Transverse colon (tissue), 4 donors: ENCODE data around the gene ESYT2. TPM values are rescaled to one million over a fixed set of nuclear protein-coding genes. Genes with fewer than 3 reads are reported as not detected.

Experiments used
- DNase-seq: peaks from one replicate; pipeline ENCODE4 v3.0.0-alpha.2; 2019
- H3K27ac ChIP-seq, 4 donors: fragments of 200-600 bp; sonication (generic); 2 replicates each; pipeline ENCODE4 v1.5.1; 2016 to 2018; ENCODE audit warnings: inconsistent platforms in 4 of 4
- H3K27me3 ChIP-seq: fragments of 200-600 bp; sonication (generic); 2 replicates; pipeline ENCODE4 v1.5.1; 2017; ENCODE audit warnings: inconsistent platforms
- H3K36me3 ChIP-seq, 4 donors: fragments of 200-600 bp; sonication (generic); 2 replicates each; pipeline ENCODE4 v1.5.1; 2017 to 2019; ENCODE audit warnings: inconsistent platforms in 4 of 4
- H3K4me1 ChIP-seq, 4 donors: fragments of 200-600 bp; sonication (generic); 2 replicates each; pipeline ENCODE4 v1.5.1; 2017 to 2020; ENCODE audit warnings: inconsistent platforms in 4 of 4
- H3K4me3 ChIP-seq, 4 donors: fragments of 200-600 bp; sonication (generic); 1 replicate in 1 of 4; 2 replicates in 3 of 4; pipeline versions ENCODE4 v1.5.1 to v1.6.1; 2017 to 2019; ENCODE audit warnings: inconsistent platforms in 4 of 4
- H3K9me3 ChIP-seq, 2 donors: fragments of 200-600 bp; sonication (generic); 2 replicates each; pipeline ENCODE4 v1.5.1; 2017 to 2019; ENCODE audit warnings: inconsistent platforms in 2 of 2
- EP300 ChIP-seq: sonication (generic); formaldehyde crosslinking; IDR thresholded peaks from one replicate; pipeline ENCODE4 v1.6.1; 2017; ENCODE audit warnings: antibody characterized with exemption, low read depth
- POLR2A ChIP-seq: fragments of 450-650 bp; IDR thresholded peaks from one replicate; pipeline ENCODE4 v1.6.1; 2016; ENCODE audit warnings: antibody characterized with exemption, mild to moderate bottlenecking, moderate library complexity
- POLR2AphosphoS5 ChIP-seq, 3 donors: sonication (generic); formaldehyde crosslinking; IDR thresholded peaks; one replicate each; pipeline ENCODE4 v1.6.1; 2016; ENCODE audit warnings: antibody characterized with exemption in 3 of 3
- WGBS, 2 donors: methylation state at CpG; one replicate each; pipeline ENCODE4 v1.1.5; 2018; ENCODE audit warnings: low coverage in 1 of 2; 5-methylcytosine and 5-hydroxymethylcytosine counted together
- in situ Hi-C, 4 donors: fragments of 200-750 bp; cut with MboI; loops; one replicate each; pipeline versions ENCODE4 v1.15.0 to v1.15.1; 2017; ENCODE audit warnings: low sequenced_read_pairs in 3 of 4, low pct_ligation_motif_present in 1 of 4, low pct_unique_long_range_greater_than_20kb in 1 of 4
- intact Hi-C: fragments of 100-400 bp; cut with DNase I; formaldehyde crosslinking; loops from one replicate; pipeline ENCODE4 v1.15.1; 2023; ENCODE audit warnings: low total_unique reads
- total RNA-seq, 4 donors: library from RNA; depleted of rRNA; stranded (reverse); fragments of >200 nt; gene quantifications; one replicate each; pipeline ENCODE4 v1.1.0, GENCODE V29; 2016
- TF ChIP-seq, protein P1 (sequence below), 5 experiments: fragments of 200-600 bp in 3 of 5; fragments of 450-650 bp in 2 of 5; sonication (generic) in 3 of 5; IDR thresholded peaks; 1 replicate in 2 of 5; 2 replicates in 3 of 5; pipeline ENCODE4 v1.5.1; 2016 to 2017; ENCODE audit warnings: antibody characterized with exemption in 5 of 5, inconsistent platforms in 3 of 5, mild to moderate bottlenecking in 2 of 5, moderate library complexity in 1 of 5

The ESYT2 gene
- total RNA-seq, 4 donors from 2014 or later, result 78.6 to 113 (median 87.3) TPM

DNA sequence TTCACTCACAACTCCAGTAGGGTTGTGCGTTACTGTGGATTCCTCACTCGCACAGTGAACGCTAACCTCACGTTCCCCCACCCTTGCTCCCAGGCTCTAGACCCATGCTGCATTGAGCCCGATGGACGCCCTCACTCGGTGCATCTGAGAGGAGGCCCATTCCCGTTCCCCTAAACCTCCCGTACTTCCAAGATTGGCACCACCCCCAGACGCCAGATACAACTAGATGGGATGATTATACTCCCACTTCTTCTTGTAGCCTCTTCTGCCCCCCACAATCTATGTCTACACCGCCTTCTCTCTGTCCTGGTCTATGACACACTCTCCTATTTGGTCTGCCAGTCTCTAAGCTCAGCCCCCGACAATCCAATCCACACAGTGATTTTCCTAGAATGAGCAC, 67.4 kb downstream of the ESYT2 start:
- intact Hi-C loops (no loop called here), in situ Hi-C loops (no loop called here)
- Histone ChIP-seq H3K4me3 (no peak overlapping the region), H3K9me3 (no peaks in the 10 kb centered on the region), H3K36me3 (peaks cover 0 to 31% (median 11%) of the 10 kb centered on the region in 4 donors), H3K4me1 (peaks cover 0 to 7% (median 3%) of the 10 kb centered on the region in 4 donors), H3K27ac (no peak overlapping the region), H3K27me3 (no peaks in the 10 kb centered on the region)
- TF ChIP-seq EP300 (no peak), POLR2A (no peak), POLR2AphosphoS5 (IDR thresholded peaks at IDR 0.05) (no peak)
- TF ChIP-seq, protein P1, sequence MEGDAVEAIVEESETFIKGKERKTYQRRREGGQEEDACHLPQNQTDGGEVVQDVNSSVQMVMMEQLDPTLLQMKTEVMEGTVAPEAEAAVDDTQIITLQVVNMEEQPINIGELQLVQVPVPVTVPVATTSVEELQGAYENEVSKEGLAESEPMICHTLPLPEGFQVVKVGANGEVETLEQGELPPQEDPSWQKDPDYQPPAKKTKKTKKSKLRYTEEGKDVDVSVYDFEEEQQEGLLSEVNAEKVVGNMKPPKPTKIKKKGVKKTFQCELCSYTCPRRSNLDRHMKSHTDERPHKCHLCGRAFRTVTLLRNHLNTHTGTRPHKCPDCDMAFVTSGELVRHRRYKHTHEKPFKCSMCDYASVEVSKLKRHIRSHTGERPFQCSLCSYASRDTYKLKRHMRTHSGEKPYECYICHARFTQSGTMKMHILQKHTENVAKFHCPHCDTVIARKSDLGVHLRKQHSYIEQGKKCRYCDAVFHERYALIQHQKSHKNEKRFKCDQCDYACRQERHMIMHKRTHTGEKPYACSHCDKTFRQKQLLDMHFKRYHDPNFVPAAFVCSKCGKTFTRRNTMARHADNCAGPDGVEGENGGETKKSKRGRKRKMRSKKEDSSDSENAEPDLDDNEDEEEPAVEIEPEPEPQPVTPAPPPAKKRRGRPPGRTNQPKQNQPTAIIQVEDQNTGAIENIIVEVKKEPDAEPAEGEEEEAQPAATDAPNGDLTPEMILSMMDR (IDR thresholded peaks at IDR 0.05), result no peak
- WGBS, 2 donors, result 85 to 94% methylated on average over 3 to 12 of the region's 12 CpGs
- no peak for DNase-seq

DNA sequence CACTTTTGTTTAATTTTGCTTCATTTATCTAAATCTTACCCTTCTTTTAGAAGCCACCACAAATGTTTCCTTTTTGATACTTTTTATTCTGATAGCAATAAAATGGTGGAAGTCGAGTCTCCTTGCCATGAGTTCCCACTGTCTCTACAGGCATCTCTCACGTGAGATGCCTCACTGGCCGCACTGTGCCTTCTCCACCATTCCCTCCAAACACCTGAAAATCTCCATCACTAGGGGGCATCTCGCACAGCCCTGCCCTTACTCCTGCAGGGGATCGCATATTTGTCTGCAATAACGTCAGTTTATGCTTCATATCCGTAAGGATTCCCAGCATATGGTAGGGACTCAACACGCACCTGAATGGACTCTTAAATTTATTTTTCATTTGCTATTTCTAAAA, 68.4 kb downstream of the ESYT2 start:
- WGBS, 2 donors, result 87 to 88% methylated on average over 3 to 8 of the region's 8 CpGs
- H3K36me3 ChIP-seq, result peaks cover 0 to 41% (median 11%) of the 10 kb centered on the region in 4 donors
- TF ChIP-seq POLR2A, result no peak
- TF ChIP-seq POLR2AphosphoS5 (IDR thresholded peaks at IDR 0.05), result no peak
- no peak overlapping the region for H3K27ac ChIP-seq
- peaks cover 0 to 7% (median 3%) of the 10 kb centered on the region in 4 donors for H3K4me1 ChIP-seq
- DNase-seq, result no peak
- no peaks in the 10 kb centered on the region for H3K27me3 ChIP-seq
- intact Hi-C loops, result no loop called here
- no peak overlapping the region for H3K4me3 ChIP-seq
- H3K9me3 ChIP-seq, result no peaks in the 10 kb centered on the region
- in situ Hi-C loops, result no loop called here

DNA sequence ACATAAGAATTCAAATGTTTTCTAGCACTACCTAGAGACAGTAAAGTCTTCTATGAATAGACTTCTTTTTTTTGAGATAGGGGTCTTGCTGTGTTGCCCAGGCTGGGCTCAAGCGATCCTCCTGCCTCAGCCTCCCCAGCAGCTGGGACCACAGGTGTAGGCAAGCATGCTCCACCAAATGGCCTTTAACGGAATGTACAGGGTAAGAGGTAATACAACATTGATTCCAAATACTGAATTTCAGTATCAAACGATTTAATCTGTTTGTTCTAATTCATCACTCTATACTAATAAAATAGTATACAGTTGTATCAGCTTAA, 68.9 kb downstream of the ESYT2 start:
- Histone ChIP-seq H3K27me3 (no peaks in the 10 kb centered on the region), H3K4me1 (peaks cover 0 to 7% (median 3%) of the 10 kb centered on the region in 4 donors), H3K27ac (no peak overlapping the region), H3K9me3 (no peaks in the 10 kb centered on the region), H3K36me3 (peaks cover 0 to 44% (median 11%) of the 10 kb centered on the region in 4 donors), H3K4me3 (no peak overlapping the region)
- intact Hi-C loops, result no loop called here
- TF ChIP-seq, protein P1 (IDR thresholded peaks at IDR 0.05), result no peak
- no peak for TF ChIP-seq EP300
- TF ChIP-seq POLR2AphosphoS5 (IDR thresholded peaks at IDR 0.05), result no peak
- no peak for TF ChIP-seq POLR2A
- in situ Hi-C loops, result no loop called here
- WGBS, 2 donors, result 88 to 93% methylated on average over 2 to 3 of the region's 3 CpGs
- no peak for DNase-seq

DNA sequence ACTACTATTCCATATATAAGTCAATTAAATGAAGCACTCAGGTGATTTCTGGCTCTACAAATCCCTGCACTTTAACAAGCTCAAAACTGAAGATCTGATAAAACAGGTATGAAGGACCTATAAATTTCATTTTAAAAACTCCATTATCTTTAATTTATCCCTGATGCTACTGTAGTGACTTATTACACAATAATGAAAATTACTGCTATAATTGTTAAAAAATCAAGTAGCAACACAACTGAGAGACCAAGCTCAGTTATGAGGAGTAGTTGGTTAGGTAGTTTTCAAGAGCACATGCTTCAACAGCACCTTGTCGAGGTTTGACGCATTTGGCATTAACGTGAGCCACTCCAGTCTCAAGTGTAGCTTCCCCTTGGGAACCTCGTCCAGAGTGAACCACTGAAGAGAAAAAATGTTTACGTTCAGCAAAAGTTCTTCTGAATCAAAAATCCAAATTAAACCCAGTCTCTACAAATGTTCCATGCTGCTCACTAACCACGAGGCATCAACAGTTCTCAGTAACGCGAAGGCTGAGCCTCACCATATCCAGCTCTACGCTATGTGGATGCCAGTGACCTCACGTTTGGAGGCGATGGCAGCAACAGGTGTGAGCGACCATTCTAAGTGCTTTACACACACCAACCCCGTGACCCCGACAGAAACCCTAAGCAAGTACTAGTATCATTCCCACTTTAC, 69.4 kb downstream of the ESYT2 start:
- H3K27ac ChIP-seq, result no peak overlapping the region
- no peaks in the 10 kb centered on the region for H3K9me3 ChIP-seq
- H3K4me1 ChIP-seq, result peaks cover 0 to 7% (median 3%) of the 10 kb centered on the region in 4 donors
- H3K27me3 ChIP-seq, result no peaks in the 10 kb centered on the region
- no peak for TF ChIP-seq POLR2A
- intact Hi-C loops, result no loop called here
- 91% methylated on average over 14 of the region's 14 CpGs; no CpG with 5 or more reads in 1 of the 2 donors for WGBS, 2 donors
- DNase-seq, result no peak
- H3K36me3 ChIP-seq, result peaks cover 0 to 45% (median 11%) of the 10 kb centered on the region in 4 donors
- in situ Hi-C loops, result no loop called here
- H3K4me3 ChIP-seq, result no peak overlapping the region

DNA sequence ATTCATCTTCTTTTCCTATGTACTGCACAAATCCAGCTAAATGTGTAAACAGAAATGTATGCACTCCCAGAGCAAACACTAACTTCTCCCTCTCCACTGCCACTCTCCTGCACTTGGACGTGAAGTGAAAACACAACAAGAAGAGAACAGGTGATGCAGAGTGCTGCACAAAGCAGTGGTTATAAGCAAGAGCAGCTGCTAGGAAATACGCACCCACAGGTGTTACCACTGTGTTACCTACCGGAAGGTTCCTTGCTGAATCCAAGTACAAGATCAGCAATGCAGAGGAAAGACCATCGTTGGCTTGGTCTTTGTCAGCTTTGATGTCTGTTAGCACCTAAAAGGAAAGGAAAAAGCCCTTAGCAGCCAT, 70.1 kb downstream of the ESYT2 start:
- no peak overlapping the region for H3K4me3 ChIP-seq
- intact Hi-C loops, result no loop called here
- in situ Hi-C loops, result no loop called here
- peaks cover 0 to 51% (median 13%) of the 10 kb centered on the region in 4 donors for H3K36me3 ChIP-seq
- no peaks in the 10 kb centered on the region for H3K27me3 ChIP-seq
- no peaks in the 10 kb centered on the region for H3K9me3 ChIP-seq
- peaks cover 0 to 6% (median 3%) of the 10 kb centered on the region in 4 donors for H3K4me1 ChIP-seq
- H3K27ac ChIP-seq, result no peak overlapping the region
- DNase-seq, result no peak
- TF ChIP-seq POLR2A (no peak), POLR2AphosphoS5 (IDR thresholded peaks at IDR 0.05) (no peak), EP300 (no peak)
- TF ChIP-seq, protein P1 (IDR thresholded peaks at IDR 0.05), result no peak
- WGBS, 2 donors, result 93 to 100% methylated on average over 4 of the region's 4 CpGs
